ENCODE results near the gene TFEB. TPM values are rescaled to one million over a fixed set of nuclear protein-coding genes. Genes with fewer than 3 reads are reported as not detected.

The TFEB gene
- total RNA-seq, 1 donor from 2014 or later = 40.3 TPM

GRCh38 chr6:41675176-41675775 lies 60.1 kb downstream of the TFEB start:
- DNase-seq (no peak), ATAC-seq (no peak)
- TF ChIP-seq, protein P1, sequence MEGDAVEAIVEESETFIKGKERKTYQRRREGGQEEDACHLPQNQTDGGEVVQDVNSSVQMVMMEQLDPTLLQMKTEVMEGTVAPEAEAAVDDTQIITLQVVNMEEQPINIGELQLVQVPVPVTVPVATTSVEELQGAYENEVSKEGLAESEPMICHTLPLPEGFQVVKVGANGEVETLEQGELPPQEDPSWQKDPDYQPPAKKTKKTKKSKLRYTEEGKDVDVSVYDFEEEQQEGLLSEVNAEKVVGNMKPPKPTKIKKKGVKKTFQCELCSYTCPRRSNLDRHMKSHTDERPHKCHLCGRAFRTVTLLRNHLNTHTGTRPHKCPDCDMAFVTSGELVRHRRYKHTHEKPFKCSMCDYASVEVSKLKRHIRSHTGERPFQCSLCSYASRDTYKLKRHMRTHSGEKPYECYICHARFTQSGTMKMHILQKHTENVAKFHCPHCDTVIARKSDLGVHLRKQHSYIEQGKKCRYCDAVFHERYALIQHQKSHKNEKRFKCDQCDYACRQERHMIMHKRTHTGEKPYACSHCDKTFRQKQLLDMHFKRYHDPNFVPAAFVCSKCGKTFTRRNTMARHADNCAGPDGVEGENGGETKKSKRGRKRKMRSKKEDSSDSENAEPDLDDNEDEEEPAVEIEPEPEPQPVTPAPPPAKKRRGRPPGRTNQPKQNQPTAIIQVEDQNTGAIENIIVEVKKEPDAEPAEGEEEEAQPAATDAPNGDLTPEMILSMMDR (IDR thresholded peaks at IDR 0.05) = no peak
- Histone ChIP-seq H3K9me3 (no peaks in the 10 kb centered on the region), H3K4me3 (no peak overlapping the region), H3K4me1 (no peaks in the 10 kb centered on the region), H3K27ac (no peak overlapping the region), H3K36me3 (no peaks in the 10 kb centered on the region), H3K27me3 (no peaks in the 10 kb centered on the region)
- intact Hi-C loops (cut with DNase I) = no loop called here

GRCh38 chr6:41674231-41675000 lies 61.0 kb downstream of the TFEB start:
- ATAC-seq (peak; percentile 9), DNase-seq (no peak)
- Histone ChIP-seq H3K4me3 (no peak overlapping the region), H3K4me1 (no peaks in the 10 kb centered on the region), H3K36me3 (no peaks in the 10 kb centered on the region), H3K27me3 (no peaks in the 10 kb centered on the region), H3K9me3 (no peaks in the 10 kb centered on the region), H3K27ac (no peak overlapping the region)
- intact Hi-C loops (cut with DNase I) = no loop called here
- TF ChIP-seq, protein P1 (IDR thresholded peaks at IDR 0.05) = no peak

DNA sequence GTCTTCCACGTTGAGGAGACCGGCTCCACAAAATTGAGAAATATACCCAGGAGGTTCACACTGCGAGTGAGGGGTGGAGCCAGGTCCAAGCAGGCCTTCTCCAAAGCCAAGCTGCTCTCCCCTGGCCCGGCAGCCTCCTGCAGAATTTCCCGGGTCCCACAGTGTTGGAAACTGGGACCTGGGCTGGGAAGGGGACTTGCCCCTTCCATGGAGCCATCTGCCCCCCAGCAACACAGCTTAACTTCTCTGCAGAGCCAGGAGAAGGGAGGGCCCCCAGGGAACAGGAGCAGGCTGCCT lies 61.8 kb downstream of the TFEB start:
- no peak for DNase-seq
- no peak overlapping the region for H3K4me3 ChIP-seq
- H3K27me3 ChIP-seq = no peaks in the 10 kb centered on the region
- H3K4me1 ChIP-seq = no peaks in the 10 kb centered on the region
- no peak overlapping the region for H3K27ac ChIP-seq
- no peak for ATAC-seq
- H3K9me3 ChIP-seq = no peaks in the 10 kb centered on the region
- TF ChIP-seq, protein P1 (IDR thresholded peaks at IDR 0.05) = no peak
- intact Hi-C loops (cut with DNase I) = no loop called here
- no peaks in the 10 kb centered on the region for H3K36me3 ChIP-seq

DNA sequence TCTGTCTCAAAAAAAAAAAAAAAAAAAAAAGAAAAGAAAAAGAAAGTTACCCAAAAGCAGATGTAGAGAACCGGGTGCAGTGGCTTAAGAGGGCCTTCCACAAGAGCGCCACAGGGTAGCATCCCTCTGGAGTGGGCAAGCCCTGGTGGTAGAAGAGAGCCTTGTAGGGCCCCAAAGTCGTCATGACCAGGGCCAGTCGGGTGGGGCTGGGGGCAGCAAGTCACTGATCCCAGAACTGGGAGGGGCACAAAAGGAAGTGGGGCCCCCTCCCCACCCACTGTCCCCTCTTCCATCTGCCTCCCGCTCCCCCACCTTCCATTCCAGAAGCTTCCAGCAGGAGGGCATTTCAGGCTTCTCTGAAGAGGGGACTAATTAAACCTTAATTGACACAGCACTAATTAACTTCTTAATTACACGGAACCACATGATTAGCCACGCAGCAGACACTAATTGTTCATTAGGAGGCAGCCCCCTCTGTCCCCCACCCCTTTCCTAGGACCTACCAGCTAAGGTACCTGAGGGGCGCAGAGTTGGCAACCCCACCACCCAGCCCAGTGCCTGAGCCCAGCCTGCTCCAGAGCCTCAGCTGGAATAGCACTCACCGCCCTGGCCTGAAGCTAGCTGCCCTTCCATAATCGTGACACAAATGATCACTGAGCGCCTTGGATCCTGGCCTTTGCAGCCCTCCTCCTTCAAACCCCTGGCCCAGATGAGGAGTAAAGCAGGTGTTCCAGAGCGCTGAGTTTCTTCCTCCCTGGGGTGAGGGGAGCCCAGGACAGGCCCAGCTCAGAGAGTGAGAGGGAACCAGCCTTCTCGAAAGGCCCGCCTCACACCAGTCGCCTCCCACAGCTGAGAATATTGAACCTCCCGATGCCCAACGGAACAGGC lies 62.3 kb downstream of the TFEB start:
- intact Hi-C loops (cut with DNase I) = no loop called here
- ATAC-seq = no peak
- Histone ChIP-seq H3K36me3 (no peaks in the 10 kb centered on the region), H3K27me3 (no peaks in the 10 kb centered on the region), H3K27ac (no peak overlapping the region), H3K4me1 (no peaks in the 10 kb centered on the region), H3K9me3 (no peaks in the 10 kb centered on the region), H3K4me3 (no peak overlapping the region)
- TF ChIP-seq, protein P1 (IDR thresholded peaks at IDR 0.05) = no peak
- no peak for DNase-seq

DNA sequence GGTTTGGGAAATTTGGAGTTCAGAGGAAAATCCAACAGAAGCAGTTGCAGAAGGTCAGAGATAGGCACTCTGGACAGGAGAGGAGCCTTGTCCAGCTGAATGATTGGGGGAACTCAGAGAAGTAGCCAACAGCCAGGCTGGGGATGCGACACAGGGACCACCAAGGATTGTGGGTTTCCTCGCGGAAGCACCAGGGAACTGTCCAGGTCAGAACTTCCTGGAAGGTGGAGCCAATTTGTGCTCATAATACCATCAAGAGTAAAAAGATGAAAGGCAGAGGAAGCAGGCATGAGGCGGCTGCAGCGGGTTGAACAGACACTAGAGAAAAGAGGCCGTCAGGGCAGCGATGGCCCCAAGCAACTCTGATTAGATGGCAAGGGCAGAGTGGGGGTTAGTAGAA lies 63.4 kb downstream of the TFEB start:
- Histone ChIP-seq H3K27ac (no peak overlapping the region), H3K27me3 (no peaks in the 10 kb centered on the region), H3K36me3 (no peaks in the 10 kb centered on the region), H3K4me1 (no peaks in the 10 kb centered on the region), H3K9me3 (no peaks in the 10 kb centered on the region), H3K4me3 (no peak overlapping the region)
- ATAC-seq (no peak), DNase-seq (no peak)
- intact Hi-C loops (cut with DNase I) = no loop called here
- TF ChIP-seq, protein P1 (IDR thresholded peaks at IDR 0.05) = no peak
